ENCODE measurements around the gene LDLRAD1. TPM values are rescaled to one million over a fixed set of nuclear protein-coding genes. Genes with fewer than 3 reads are reported as not detected.

The LDLRAD1 gene
- total and polyA plus RNA-seq, 12 donors: 0.32 to 8.8 (median 1.3) TPM; not detected in 1

DNA sequence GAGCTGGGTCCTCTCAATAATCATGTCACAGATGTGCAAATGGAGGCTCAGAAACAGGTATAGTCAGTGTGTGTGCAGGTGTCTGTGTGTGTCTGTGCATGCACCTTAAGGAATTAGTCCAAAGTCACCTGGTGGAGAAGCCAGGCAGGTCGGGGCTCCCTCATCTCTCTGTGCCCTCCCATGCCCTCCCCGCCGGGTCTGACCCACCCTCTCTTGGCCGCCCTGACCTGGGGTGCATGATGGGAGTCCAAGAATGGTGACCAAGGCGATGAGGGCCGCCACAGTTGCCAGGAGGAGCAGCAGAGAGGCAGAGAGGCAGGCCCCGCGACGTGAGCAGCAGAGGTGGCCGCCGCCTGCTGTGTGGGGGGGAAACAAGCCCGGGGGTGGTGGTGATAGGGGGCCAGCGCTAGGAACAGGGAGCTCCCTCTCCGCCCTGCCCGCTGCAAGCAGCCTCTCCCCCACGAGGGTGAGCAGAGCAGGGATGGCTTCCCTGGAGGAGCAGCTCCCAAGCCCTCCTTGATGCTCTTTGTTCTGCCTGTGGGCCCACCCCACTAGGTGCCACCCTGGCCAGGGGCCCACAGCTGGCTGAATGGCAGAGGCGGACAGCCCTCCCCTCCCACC, 3.9 kb downstream of the LDLRAD1 start:
- no peaks in the 10 kb centered on the region for H3K27me3 ChIP-seq
- 66 to 100% (median 72%) methylated on average over 1 to 17 of the region's 17 CpGs for WGBS, 4 donors

DNA sequence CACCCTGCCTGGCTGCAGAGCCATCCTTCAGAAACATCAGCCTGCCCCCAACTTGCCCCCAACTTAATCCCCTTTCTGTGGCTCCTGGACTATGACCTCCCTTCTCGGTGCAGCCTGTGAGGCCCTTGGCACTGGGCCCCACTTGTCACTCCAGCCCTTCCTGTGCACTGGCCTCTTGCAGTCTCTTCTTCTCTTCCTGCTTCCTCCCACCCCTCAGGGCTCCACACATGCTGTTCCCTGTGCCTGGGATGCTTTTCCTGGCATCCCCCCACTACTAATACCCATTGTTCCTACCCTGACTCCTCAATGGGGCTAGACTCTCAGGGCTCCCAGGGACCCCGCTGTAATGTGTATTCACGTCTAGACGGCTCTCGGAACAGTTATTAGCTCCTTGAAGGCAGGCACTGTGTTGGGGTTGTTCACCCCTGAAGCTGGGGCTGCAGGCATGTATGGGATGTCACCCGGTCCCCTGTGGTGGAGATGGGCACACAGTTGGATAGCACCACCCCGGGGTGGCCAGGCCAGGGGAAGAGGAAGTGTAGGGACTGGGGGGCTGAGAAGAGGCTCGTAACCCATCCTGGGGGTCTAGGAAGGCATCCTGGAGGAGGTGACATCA, 4.5 kb downstream of the LDLRAD1 start:
- no peaks in the 10 kb centered on the region for H3K27me3 ChIP-seq
- peak in 1 of 7 donors; percentile 7 for DNase-seq
- no peak overlapping the region for H3K4me3 ChIP-seq
- H3K4me1 ChIP-seq (replicated peaks in 1 of 2): peaks cover 0 to 3% of the 10 kb centered on the region in 2 donors
- no peaks in the 10 kb centered on the region for H3K9me3 ChIP-seq (replicated peaks in 1 of 3)
- TF ChIP-seq POLR2A (IDR thresholded peaks at IDR 0.05) (no peak), CTCF (IDR thresholded peaks at IDR 0.05) (no peak)
- H3K27ac ChIP-seq: no peak overlapping the region
- no peaks in the 10 kb centered on the region for H3K36me3 ChIP-seq (replicated peaks in 1 of 2)
- intact Hi-C loops (cut with DNase I): no loop called here
- 68 to 84% (median 80%) methylated on average over 7 to 8 of the region's 8 CpGs for WGBS, 4 donors

More for the DNA sequence above, 3.9 kb downstream of the LDLRAD1 start:
- Histone ChIP-seq H3K9me3 (replicated peaks in 1 of 3) (no peaks in the 10 kb centered on the region), H3K36me3 (replicated peaks in 1 of 2) (no peaks in the 10 kb centered on the region), H3K27ac (no peak overlapping the region), H3K4me1 (replicated peaks in 1 of 2) (peaks cover 0 to 3% of the 10 kb centered on the region in 2 donors), H3K4me3 (no peak overlapping the region)
- intact Hi-C loops (cut with DNase I): no loop called here
- peak in 1 of 7 donors; percentile 13 for DNase-seq
- TF ChIP-seq POLR2A (IDR thresholded peaks at IDR 0.05): no peak
- no peak for TF ChIP-seq CTCF (IDR thresholded peaks at IDR 0.05)

- Histone ChIP-seq H3K4me3 (no peak overlapping the region), H3K9me3 (replicated peaks in 1 of 3) (no peaks in the 10 kb centered on the region), H3K27ac (no peak overlapping the region), H3K4me1 (replicated peaks in 1 of 2) (no peaks in the 10 kb centered on the region), H3K27me3 (no peaks in the 10 kb centered on the region), H3K36me3 (replicated peaks in 1 of 2) (no peaks in the 10 kb centered on the region)
- intact Hi-C loops (cut with DNase I): no loop called here
- 72 to 86% (median 77%) methylated on average over 6 to 8 of the region's 8 CpGs for WGBS, 4 donors
- peak in 1 of 7 donors; percentile 6 for DNase-seq
- TF ChIP-seq CTCF (IDR thresholded peaks at IDR 0.05) (no peak), POLR2A (IDR thresholded peaks at IDR 0.05) (no peak)
Measured at GRCh38 chr1:54012863-54013262, 5.1 kb downstream of the LDLRAD1 start.

- TF ChIP-seq CTCF (IDR thresholded peaks at IDR 0.05) (no peak), POLR2A (IDR thresholded peaks at IDR 0.05) (no peak)
- H3K4me1 ChIP-seq (replicated peaks in 1 of 2): no peaks in the 10 kb centered on the region
- WGBS, 4 donors: 81 to 90% (median 86%) methylated on average over 5 to 9 of the region's 9 CpGs
- no peaks in the 10 kb centered on the region for H3K27me3 ChIP-seq
- H3K4me3 ChIP-seq: no peak overlapping the region
- H3K9me3 ChIP-seq (replicated peaks in 1 of 3): no peaks in the 10 kb centered on the region
- no peak overlapping the region for H3K27ac ChIP-seq
- intact Hi-C loops (cut with DNase I): no loop called here
- no peaks in the 10 kb centered on the region for H3K36me3 ChIP-seq (replicated peaks in 1 of 2)
- peak in 1 of 7 donors; percentile 10 for DNase-seq
Measured at GRCh38 chr1:54012008-54012325, 6.0 kb downstream of the LDLRAD1 start.
